ENCODE data around the gene SLC39A11.
"Not testable (repeated sequence)": the region's sequence is repeated elsewhere in the genome, so short reads cannot be mapped to it uniquely, and the experiment has no call there.

Gene SLC39A11

DNA sequence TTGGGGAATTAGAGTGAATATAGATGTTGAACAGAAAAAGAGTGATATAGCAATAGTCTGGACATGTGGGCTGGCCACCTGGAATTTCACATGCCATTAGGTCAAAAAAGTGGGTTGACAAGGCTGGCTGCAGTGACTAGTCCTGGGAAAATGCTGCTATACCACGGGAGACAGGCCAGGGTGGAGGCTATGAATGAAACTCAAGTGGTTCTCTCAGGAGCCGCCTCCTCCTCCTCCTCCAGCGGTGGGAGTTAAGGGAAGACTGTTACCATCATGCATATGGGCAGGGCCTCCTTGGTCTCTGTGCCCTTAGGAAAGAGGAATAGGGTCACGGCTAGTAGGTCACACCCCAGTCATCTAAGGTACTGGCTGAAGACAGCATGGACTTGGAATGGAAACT lies 448.0 kb downstream of the SLC39A11 start:
- no peak overlapping the region for H3K4me3 Mint-ChIP-seq
- peaks cover 2% of the 10 kb centered on the region for H3K4me1 Mint-ChIP-seq (ENCODE audit: low read depth)

DNA sequence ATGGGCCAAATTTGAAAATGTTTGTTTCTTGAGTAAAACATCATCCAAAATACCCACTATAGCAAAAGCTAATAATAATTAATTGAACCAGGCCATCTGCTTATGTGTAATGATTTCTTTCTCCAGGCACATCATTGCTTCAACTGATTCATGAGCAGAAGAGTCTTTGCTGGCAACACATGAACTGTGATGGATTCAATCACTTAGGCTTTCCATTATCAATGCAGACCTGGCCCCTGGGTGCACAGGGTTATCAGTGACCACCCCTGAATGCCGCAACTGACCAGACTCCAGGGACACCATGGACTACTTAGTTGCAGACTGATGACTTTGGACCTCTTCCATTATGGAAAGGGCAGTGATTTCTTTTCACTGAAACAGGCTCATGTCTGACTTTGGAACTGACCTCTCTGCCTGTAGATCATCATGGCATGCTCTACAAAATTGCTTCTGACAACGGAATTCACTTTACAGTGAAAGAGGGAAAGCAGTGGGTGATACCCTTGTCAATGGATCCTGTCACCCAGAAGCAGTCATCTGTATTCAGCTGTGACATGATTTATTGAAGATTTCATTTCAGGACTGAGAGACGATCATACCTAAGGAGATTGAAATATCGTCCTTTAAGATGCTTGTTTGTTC lies 448.8 kb downstream of the SLC39A11 start:
- DNase-seq = no peak
- peaks cover 2% of the 10 kb centered on the region for H3K4me1 Mint-ChIP-seq (ENCODE audit: low read depth)
- peaks cover 10% of the 10 kb centered on the region for H3K27me3 Mint-ChIP-seq
- H3K4me3 Mint-ChIP-seq = no peak overlapping the region
- no peaks in the 10 kb centered on the region for H3K9me3 Mint-ChIP-seq
- H3K27ac Mint-ChIP-seq = no peak overlapping the region
- peaks cover 12% of the 10 kb centered on the region for H3K36me3 Mint-ChIP-seq (ENCODE audit: low read depth)

More for the DNA sequence above, 448.0 kb downstream of the SLC39A11 start:
- H3K36me3 Mint-ChIP-seq (ENCODE audit: low read depth) = peaks cover 12% of the 10 kb centered on the region
- peaks cover 10% of the 10 kb centered on the region for H3K27me3 Mint-ChIP-seq
- DNase-seq = no peak
- H3K9me3 Mint-ChIP-seq = no peaks in the 10 kb centered on the region
- no peak overlapping the region for H3K27ac Mint-ChIP-seq

DNA sequence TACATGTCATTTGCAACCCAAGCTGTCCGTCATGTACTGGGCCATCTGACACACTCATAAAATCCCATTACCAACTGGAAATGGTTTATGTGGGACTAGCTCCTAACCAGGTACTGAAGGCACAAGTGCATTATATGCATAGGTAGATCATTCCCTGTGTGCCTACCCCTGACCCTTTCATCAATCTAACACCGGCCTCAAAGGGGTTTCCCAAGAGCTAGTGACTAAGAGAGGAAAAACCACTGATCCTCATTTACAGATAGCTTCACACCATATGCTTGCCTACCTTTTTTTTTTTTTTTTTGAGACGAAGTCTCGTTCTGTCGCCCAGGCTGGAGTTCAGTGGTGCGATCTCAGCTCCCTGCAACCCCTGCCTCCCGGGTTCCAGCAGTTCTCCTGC lies 449.8 kb downstream of the SLC39A11 start:
- Mint-ChIP-seq H3K9me3 (no peaks in the 10 kb centered on the region), H3K36me3 (ENCODE audit: low read depth) (peaks cover 9% of the 10 kb centered on the region), H3K27me3 (peaks cover 10% of the 10 kb centered on the region), H3K4me3 (no peak overlapping the region), H3K27ac (no peak overlapping the region), H3K4me1 (ENCODE audit: low read depth) (peaks cover 2% of the 10 kb centered on the region)
- DNase-seq = no peak

DNA sequence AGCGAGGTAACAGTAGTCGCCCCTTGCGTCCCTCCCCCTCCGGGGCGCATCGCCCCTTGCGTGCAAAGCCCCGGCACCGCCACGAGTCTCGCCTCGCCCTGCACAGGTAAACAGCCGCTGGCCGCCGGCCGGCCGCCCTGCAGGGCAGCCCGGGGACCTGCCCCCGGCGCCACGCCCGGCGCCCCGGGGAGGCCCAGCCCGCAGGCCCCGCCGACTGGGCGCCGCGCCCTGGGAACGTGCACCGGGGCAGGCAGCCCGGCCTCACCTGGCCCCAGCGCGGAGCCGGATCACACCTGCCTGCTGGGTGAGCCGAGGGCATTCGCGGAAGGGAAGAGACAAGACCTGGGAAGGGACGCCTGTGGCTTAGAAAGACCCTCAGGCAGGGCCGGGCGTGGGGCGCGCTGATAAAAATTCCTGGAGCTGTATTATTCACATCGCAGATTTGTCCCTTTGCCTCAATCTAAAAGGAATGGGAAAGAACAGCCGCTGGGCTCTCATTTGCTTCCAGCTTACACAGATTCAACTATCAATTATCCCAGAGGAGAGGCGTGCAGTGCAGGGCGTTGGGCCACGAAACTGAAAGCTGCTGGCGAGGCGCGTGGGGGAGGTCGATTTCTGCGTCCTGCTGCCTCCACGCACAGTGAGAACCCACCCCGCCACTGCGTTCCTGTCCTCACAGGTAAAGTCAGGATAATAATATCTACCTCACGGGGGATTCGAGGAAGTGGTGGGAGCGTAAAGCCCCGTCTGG lies 451.9 kb downstream of the SLC39A11 start:
- Mint-ChIP-seq H3K27ac (no peak overlapping the region), H3K36me3 (ENCODE audit: low read depth) (no peaks in the 10 kb centered on the region), H3K4me3 (no peak overlapping the region), H3K27me3 (peaks cover 10% of the 10 kb centered on the region), H3K4me1 (ENCODE audit: low read depth) (peaks cover 2% of the 10 kb centered on the region), H3K9me3 (no peaks in the 10 kb centered on the region)
- DNase-seq = no peak

DNA sequence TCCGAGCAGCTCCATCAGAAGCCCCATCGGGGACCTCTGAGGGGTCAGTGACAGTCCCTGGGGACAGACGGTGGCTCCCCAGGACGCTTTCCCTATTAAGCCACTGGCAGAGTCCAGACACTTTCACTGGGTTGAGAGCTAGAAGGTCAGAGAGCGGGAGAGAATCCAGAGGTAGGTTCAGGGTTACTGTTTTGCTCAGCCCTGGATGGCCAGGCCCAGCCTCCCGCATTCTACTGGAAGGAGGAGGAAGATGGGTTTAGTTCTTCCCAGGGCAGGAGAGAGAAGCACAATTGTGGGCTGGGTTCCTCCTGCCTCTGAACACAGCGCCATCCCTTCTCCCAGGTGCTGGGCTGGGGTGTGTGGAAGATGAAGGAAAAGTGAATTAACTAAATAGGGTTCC lies 452.8 kb downstream of the SLC39A11 start:
- no peak overlapping the region for H3K27ac Mint-ChIP-seq
- H3K36me3 Mint-ChIP-seq (ENCODE audit: low read depth) = no peaks in the 10 kb centered on the region
- H3K9me3 Mint-ChIP-seq = no peaks in the 10 kb centered on the region
- peaks cover 10% of the 10 kb centered on the region for H3K27me3 Mint-ChIP-seq
- no peak overlapping the region for H3K4me3 Mint-ChIP-seq
- no peak for DNase-seq
- H3K4me1 Mint-ChIP-seq (ENCODE audit: low read depth) = peaks cover 10% of the 10 kb centered on the region

DNA sequence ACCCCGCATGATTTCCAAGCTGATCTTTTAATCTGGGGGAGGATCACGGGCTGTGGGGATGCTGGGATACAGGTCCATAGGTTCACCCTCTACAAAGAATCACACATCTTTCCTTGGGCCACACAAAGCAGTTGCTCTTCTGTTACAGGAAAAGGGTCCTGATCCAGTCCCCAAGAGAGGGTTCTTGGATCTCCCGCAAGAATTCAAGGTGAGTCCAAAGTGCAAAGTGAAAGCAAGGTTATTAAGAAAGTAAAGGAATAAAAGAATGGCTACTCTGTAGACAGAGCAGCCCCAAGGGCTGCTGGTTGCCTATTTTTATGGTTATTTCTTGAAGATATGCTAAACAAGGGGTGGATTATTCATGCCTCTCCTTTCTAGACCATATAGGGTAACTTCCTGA lies 453.6 kb downstream of the SLC39A11 start:
- H3K36me3 Mint-ChIP-seq (ENCODE audit: low read depth); H3K4me3 Mint-ChIP-seq; H3K27me3 Mint-ChIP-seq; H3K9me3 Mint-ChIP-seq; H3K27ac Mint-ChIP-seq; DNase-seq: not testable (repeated sequence)
- peaks cover 16% of the 10 kb centered on the region for H3K4me1 Mint-ChIP-seq (ENCODE audit: low read depth)

DNA sequence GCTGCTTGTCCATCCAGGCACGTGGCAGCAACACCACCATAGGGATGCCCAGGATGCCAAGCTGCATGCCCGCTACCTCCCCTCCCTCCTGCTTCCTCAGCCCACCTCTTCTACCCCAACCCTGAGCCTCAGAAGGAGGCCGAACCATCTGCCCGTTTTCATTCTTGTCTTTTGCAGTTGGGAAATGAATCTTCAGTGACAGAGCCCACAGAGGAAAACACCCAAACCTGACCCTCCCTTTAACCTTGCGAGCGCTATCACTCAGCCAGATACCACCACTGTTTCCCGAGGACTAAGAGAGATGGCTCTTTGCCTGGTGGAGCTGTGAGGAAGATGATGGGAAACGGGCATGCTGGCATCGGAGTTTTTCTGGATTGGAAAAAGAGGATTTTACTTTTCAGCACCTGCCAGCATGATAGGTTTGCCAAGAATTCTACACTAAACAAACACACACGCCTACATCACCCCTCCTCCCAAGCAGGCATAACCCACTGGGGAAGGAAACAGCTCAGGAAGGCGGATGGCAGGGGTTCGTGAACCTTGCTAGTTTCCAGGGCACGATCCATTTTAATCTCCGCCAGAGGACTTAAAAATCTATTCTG lies 457.4 kb downstream of the SLC39A11 start:
- no peak for DNase-seq
- Mint-ChIP-seq H3K4me1 (ENCODE audit: low read depth) (peaks cover 14% of the 10 kb centered on the region), H3K4me3 (no peak overlapping the region), H3K27ac (no peak overlapping the region), H3K36me3 (ENCODE audit: low read depth) (no peaks in the 10 kb centered on the region), H3K27me3 (no peaks in the 10 kb centered on the region), H3K9me3 (no peaks in the 10 kb centered on the region)

DNA sequence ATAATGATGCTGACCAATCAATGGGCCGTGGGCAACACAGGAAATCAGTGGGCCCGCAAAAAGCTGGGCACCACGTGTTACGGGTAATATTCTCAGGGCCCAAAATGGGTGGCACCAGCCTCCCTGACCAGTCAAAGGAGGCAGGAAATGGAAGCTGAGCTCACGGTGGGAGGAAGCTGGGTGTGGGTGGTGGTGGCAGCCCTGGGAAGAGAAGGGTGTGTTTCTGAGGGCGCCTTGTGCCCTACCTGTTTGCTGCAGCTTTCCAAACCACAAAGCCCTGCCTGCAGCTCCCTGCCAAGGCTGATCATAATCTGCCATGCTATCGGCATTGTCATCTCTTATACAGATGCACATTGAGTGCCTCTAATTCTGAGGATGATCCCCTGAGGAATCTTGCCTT lies 457.9 kb downstream of the SLC39A11 start:
- Mint-ChIP-seq H3K36me3 (ENCODE audit: low read depth) (no peaks in the 10 kb centered on the region), H3K27me3 (no peaks in the 10 kb centered on the region), H3K4me1 (ENCODE audit: low read depth) (peaks cover 14% of the 10 kb centered on the region), H3K27ac (peak overlapping the region; percentile 38), H3K9me3 (no peaks in the 10 kb centered on the region), H3K4me3 (no peak overlapping the region)
- DNase-seq = no peak

DNA sequence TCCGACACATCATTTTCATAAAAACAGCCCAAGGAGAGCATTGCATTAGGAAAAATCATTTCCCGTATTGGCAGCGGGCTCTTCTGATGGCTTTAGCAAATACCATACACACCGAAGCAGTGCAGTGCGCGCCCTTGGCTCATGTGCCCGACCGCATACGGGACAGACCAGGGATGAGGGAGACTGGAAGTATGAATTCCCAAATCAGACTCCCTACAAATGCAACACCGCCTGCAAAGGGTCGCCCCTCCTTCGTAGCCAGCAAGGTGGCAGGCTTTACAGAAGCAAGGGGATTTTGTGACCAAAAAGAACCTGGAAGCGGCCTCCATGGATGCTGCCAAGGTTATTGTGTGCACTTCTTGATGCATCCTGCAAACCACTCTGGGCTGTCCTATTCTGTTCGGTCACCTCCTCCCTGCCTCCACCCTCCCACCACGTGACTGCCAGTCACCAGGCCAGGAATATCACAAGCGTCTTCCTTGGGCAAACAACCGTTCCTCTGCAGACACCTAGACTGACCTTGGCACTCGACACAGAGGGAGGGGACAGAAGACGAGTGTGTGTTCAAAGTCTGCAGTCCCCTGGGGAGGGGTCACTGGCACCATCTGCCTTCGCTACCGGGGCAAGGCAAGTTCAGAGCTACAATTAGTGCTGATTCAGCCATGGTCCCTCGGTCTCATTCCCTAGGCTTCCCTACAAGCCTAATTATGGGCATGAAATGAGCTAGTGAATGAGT lies 460.4 kb downstream of the SLC39A11 start:
- H3K4me3 Mint-ChIP-seq = no peak overlapping the region
- peaks cover 14% of the 10 kb centered on the region for H3K4me1 Mint-ChIP-seq (ENCODE audit: low read depth)
- H3K36me3 Mint-ChIP-seq (ENCODE audit: low read depth) = no peaks in the 10 kb centered on the region
- peaks cover 3% of the 10 kb centered on the region for H3K27me3 Mint-ChIP-seq
- no peak overlapping the region for H3K27ac Mint-ChIP-seq
- no peak for DNase-seq
- H3K9me3 Mint-ChIP-seq = no peaks in the 10 kb centered on the region

DNA sequence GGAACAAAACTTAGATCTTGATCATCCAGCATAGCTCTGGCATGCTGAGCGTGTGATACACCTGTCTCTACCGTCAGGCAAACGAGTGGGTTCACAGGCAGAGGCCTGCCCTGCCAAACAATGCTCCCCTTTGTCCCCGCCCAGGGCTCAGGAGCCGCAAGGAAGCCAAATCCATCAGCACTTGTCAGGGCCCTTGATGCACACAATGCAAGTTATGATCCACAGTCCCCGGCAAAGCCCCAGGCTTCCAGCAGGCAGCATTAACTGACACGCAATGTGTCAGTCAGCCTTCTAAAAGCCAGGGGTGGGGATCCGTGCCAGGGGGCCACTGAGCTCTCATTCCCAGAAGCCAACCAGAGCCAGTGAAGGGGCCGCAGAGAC lies 460.9 kb downstream of the SLC39A11 start:
- Mint-ChIP-seq H3K27ac (no peak overlapping the region), H3K9me3 (peaks cover 2% of the 10 kb centered on the region), H3K36me3 (ENCODE audit: low read depth) (no peaks in the 10 kb centered on the region), H3K27me3 (peaks cover 3% of the 10 kb centered on the region), H3K4me1 (ENCODE audit: low read depth) (peaks cover 14% of the 10 kb centered on the region), H3K4me3 (no peak overlapping the region)
- DNase-seq = no peak

DNA sequence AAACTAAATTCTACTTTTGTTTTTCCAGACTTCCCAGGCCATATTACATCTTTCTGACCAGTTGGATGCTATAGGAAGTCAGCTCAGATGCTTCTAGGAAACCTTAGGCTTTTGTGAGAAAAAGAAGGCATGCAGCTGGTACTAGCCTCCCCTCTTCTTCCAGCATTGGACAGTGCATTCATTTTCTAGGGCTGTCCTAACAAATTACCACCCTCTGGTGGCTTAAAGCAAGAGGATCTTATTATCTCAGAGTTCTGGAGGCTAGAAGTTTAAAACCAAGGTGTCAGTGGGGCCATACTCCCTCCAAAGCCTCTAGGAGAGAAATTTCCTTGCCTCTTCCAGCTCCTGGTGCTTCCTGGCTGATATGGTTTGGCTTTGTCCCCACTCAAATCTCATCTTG lies 467.8 kb downstream of the SLC39A11 start:
- no peak overlapping the region for H3K4me3 Mint-ChIP-seq

DNA sequence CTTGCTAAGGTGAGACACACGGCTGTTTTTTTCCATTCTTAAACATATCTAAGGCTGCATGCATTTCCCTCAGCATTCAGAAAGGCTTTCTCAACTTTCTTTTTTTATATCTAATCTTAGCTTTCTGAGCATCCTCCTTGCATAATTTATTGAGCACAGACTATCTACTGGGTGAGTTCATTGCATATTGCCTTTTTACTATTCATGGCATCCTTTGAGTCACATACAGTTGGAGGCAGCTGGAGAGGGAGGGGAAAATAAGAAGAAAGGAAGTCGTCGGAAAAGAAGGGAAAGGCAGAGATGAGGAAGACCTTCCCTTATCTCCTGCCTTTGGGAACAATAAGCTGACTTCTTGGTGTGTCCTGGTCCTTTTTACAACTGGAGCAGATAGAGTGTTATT lies 468.3 kb downstream of the SLC39A11 start:
- Mint-ChIP-seq H3K4me3 (no peak overlapping the region), H3K27me3 (peaks cover 38% of the 10 kb centered on the region), H3K9me3 (peaks cover 5% of the 10 kb centered on the region), H3K4me1 (ENCODE audit: low read depth) (no peaks in the 10 kb centered on the region), H3K36me3 (ENCODE audit: low read depth) (no peaks in the 10 kb centered on the region), H3K27ac (no peak overlapping the region)
- DNase-seq = no peak

More for the DNA sequence above, 467.8 kb downstream of the SLC39A11 start:
- no peak for DNase-seq
- H3K36me3 Mint-ChIP-seq (ENCODE audit: low read depth) = no peaks in the 10 kb centered on the region
- H3K9me3 Mint-ChIP-seq = peaks cover 5% of the 10 kb centered on the region
- no peaks in the 10 kb centered on the region for H3K4me1 Mint-ChIP-seq (ENCODE audit: low read depth)
- H3K27me3 Mint-ChIP-seq = peaks cover 36% of the 10 kb centered on the region
- no peak overlapping the region for H3K27ac Mint-ChIP-seq

DNA sequence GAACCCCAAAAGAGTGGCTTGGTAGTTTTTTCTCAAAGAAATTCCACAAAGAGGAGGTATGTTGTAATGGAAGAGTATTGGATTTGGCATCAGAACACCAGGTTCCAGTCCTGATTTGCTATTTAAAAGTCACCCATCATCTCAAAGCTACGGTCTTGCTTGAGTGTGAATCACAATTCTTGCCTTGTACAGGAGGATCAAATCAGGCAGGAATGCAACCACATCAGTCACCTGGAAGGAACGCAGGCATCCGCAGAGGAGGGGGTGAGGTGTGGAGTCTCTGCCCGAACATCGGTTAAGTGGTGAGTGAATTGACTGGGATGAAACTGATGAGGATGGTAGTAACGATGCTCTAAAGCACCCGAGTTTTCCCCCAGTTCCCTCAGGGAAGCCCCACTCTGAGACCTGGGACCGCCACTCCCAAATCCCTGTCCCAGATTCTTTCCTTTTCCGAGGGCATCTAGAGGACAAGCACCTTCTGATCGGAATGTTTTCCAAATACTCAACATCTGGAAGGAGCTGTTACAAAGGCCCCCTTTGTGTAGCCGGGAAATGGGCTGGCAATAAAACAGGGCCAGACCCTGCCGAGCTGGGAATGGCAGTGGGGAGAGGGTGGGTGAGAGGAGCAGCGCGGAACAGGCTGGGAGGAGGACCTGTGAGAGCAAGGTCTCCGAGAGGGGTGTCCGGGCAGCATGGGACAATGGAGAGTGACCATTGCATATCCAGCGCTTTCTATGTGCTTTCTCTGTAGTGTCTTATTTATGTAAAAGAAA lies 469.6 kb downstream of the SLC39A11 start:
- peaks cover 9% of the 10 kb centered on the region for H3K4me1 Mint-ChIP-seq (ENCODE audit: low read depth)
- peaks cover 47% of the 10 kb centered on the region for H3K27me3 Mint-ChIP-seq
- no peaks in the 10 kb centered on the region for H3K36me3 Mint-ChIP-seq (ENCODE audit: low read depth)
- no peak overlapping the region for H3K27ac Mint-ChIP-seq
- DNase-seq = no peak
- H3K4me3 Mint-ChIP-seq = no peak overlapping the region
- H3K9me3 Mint-ChIP-seq = peaks cover 5% of the 10 kb centered on the region

DNA sequence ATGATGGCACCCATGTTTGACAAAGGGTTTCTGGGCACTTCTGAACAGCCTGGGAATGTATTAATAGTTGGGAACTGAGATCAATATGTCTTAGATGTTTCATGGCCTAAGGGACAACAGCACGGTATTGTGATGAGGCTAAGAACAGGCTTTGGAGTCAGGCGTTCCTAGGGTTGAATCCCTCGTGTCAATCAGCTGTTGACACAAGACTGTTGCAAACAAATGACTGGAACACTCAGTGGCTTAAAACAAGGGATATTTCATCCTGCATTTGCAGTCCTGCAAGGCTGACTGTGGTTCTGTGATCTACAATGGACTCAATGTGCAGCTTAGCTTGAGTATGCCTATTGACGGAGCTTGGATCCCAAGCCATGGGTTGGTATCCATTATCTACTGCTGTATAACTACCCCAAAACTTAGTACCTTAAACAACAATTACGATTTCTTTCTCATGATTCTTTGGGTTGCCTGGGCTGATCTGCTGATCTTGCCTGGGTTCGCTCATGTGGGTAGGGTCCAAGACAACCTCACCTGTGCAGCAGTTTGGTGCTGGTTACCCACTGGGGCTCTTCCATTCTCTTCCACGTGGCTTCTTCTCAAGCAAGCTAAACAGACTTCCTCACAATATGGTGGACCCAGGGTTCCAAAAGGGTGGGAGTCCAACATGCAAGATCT lies 472.4 kb downstream of the SLC39A11 start:
- H3K4me3 Mint-ChIP-seq = no peak overlapping the region

More for the DNA sequence above, 472.4 kb downstream of the SLC39A11 start:
- H3K9me3 Mint-ChIP-seq = no peaks in the 10 kb centered on the region
- no peak for DNase-seq
- no peak overlapping the region for H3K27ac Mint-ChIP-seq
- no peaks in the 10 kb centered on the region for H3K36me3 Mint-ChIP-seq (ENCODE audit: low read depth)
- H3K4me1 Mint-ChIP-seq (ENCODE audit: low read depth) = peaks cover 17% of the 10 kb centered on the region
- H3K27me3 Mint-ChIP-seq = peaks cover 52% of the 10 kb centered on the region
